Right hindlimb (tissue), 1 donor: Measurements from ENCODE around the gene SEC16A.
A peak's percentile ranks its signal among the peaks of the same experiment; 100 is the strongest.

ENCODE experiments used
- DNase-seq: peaks from one replicate; pipeline ENCODE4 v3.0.0-alpha.2; 2018

The SEC16A gene

DNA sequence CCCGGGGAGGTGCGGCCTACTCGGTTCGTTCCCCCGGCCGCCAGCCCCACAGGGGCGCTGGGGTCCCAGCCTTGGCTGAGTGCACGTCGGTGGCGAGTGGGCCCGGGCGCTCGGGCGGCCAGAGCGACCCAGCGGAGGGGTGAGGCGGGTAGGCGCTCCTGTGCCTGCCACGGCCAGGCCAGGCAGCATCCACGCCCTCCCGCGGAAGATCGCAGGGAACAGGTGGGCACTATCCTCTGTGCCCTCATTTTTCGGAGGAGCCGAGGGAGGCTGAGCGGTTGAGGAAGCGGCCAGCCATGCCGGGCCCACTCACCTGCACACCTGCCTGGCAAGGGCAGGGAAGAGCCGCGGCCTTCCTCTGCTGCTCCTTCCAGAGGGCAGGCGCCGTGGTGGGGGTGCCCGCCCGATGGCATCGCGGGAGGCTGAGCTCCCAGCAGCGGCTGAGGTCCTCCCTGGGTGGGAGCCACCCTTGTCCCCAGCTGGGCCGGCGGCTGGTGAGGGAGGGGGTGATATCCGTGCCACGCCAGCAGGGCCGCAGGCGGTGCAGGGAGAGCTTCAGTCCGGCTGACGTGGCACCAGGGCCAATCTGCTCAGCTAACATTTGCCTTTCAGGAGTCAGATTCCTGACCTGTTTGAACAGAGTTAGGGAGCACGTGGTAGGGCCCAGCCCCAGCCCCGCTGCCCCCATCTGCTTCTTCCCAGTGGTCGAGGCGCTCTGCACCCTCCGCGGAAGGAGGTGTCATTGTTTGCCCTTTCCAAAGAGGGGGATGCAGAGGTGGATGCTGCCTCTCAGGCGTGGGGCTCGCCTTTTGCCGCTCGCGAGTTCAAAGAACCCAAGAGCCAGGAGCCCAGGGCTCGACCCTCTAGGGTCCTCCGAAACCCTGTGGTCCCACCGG lies 1.6 kb upstream of the SEC16A start:
- DNase-seq: peak; percentile 45

DNA sequence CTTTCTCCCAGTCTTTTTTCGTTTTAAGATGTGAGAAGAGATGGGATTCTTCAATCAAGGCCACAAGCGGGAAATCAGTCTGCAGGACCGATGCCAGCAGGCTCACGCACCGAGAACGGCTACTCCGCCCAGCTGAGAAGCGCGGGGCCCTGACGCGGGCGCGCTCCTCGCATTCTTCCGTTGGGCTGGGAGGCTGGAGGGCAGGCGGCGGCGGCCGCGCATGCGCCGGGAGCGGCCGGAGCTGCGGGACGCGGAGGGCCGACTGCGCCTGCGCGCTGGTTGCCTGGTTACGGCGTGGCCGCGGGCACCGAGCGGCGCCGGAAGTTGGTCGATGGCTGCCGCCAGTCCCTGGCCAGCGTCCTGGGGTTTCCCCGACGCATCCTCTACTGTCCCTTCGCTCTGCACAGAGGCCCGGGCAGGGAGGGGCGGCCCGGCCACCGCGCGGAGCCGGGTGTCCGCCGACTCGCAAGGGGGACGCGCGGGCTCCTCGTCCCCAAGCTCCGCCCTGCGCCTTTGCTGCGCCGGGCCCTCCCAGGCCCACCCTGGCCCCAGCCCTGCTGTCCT lies 831 bp upstream of the SEC16A start:
- peak; percentile 96 for DNase-seq

- DNase-seq: no peak
Measured at GRCh38 chr9:136482046-136482792, 621 bp downstream of the SEC16A start.

DNA sequence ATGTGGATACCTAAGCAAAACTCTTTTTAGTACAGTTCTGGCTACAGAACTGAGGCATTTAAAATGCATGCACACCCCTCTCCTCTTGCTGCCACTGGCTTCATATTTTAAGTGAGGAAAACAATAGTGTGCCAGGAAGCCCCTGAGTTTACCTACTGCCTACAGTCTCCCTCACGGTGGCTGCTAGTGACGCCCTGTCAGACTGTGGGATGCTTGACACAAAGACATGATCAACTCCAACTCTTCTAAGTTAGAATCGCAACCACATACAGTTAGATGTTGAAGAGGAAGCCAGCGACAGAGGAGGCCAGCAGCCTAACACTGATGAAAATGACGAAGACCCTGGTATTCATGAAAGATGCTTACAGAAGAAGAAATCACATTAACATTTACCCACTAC lies 1.3 kb downstream of the SEC16A start:
- no peak for DNase-seq

DNA sequence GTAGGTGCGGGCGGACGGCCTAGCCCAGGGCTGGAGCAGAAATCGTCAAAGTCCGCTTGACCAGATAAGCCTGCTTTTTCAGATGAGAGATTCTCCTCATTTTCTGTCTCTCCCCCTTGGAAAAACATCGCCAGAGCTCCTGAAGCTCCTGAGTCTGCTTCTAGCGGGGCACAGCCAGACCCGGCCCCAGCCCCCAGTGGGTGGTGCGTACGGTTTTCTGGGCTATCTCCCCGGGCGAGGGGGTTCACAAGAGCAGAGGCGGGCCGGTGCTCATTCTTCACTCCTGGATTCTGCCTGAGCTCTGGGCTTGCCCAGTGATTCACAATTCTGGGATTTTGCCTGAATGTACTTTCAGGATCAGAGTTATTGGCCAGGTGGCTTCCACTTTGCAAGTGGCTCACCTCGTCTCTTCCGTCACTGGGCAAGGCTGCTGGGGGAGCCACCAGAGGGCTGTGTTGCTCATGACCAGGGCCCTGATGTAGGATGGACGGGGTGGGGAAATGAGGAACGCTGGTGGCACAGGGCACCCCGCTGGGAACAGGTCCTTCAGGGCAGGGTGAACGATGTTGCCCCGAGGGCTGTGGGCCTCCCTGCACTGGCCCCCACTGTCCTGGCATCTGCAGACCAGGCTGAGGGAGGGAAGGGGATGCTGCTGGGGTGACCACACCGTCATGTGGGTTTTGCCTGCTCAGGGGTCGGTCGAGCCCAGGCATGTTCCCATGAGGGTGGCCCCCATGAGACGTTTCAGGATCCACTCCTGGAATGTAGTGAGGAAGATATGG lies 6.3 kb downstream of the SEC16A start:
- no peak for DNase-seq

DNA sequence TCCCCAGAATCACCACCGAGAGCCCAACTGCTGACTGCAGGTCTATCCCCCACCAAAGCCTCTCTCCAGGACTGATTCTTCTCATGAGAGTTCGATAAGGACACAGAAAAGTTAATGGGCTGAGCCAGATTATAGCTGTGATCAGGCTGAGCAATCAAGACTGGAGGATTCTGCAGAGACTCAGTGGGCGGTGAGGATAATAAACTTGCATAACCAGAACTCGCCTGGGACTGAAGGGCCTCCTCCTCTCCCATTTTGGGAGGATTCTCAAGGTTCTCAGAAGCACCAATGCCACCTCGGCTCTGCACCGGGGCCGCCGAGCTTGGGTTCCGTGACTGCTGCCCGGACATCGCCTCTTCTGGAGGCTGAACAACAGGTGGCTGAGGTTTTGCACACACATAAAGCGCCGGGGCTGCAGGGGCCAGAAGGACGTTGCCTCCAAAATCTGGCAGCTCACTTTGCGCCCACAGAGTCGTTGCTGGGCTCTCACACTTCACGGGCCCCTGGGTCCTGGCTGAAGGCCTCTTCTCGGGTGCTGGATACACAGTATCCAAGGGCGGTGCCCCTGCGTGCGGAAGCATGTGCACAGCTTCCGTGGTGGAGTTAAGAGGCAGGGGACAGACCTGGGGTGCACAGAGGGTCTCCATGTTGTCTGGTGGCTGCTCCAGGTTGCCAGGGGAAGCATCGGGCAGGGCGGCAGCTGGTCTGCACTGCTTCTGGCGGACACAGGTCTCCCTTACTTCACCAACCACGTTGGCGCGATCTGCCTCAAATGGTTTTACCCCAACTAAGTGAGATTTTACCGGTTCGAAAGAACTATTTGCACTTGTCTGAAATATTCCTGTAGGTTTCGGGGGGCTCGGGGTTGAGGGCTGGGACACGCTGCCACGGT lies 7.6 kb downstream of the SEC16A start:
- no peak for DNase-seq

DNA sequence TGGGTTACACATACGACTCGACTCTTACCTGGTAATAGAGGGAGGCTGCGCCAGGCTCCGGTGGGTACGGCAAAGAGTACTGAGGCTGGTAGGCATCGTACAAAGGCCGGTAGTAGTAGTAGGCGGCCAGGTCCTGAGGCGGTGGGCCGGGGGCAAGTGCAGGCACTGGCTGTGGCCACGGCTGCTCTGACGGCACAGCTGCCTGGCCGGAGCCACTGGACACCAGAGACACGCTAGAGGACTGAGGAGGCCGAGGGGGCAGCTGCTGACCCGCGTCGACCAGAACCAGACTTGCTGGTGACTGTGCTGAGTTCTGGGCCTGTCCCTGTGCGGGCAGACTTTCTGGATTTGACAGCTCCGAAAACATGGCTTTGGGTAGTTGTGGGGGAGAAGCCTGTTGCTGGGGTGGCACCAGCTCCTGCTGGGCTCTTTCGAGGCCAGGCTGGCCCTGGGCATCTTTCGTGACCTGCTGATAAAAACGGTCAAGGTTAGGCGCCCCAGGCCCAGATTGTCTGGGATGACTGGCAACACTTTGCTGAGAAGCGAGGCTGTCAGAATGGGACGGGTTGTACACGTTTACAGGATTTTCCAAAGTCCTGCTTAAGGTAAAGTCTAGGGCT lies 8.7 kb downstream of the SEC16A start:
- DNase-seq: no peak

DNA sequence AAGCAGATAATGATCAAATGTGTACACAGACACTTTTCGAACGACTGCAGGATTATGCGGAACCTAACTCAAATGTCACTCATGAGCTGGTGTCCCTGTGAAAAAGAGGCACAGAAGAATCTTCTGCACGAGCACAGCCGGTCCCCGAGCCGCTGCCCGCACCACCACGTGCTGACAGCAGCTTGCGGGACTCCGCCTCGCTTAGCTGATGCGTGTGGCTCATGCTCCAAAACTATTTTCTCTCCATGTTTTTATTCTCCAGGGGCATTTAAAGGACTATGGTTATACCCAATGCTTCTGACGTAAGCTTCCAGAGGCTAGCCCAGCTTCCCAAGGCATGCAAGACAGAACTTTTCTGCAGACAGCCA lies 9.5 kb downstream of the SEC16A start:
- DNase-seq: no peak

DNA sequence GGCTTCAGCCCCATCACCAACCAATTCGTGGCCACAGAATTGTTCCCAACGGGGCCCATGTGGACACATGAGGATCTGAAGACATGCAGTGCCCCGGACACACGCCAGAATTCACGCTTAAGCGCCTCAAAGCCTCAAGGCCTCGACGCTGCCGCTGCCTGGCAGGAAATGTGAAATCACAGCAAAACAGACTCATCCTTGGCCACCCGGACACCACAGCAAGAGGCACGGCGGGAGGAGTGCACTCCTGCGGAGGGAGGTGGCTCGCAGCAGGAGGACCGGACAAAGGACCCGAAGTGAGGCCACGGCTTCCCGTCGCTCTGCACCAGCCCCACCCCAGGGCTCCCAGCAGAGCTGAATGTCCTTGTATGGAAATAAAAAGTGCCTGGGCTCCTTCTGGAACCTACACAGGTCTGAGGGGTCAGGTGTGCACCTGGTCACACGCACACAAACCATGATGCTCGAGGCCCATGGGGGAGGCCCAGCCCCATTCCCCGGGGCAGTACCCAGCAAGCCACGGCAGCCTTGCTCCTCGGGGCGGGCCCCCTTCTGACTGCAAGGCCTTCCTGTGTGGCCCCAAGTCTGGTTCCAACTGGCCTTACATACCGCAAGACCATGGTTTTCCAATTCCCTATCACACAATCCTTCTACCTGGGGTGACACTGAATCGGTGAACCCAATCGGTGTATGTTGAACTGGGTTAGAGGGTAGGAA lies 10.0 kb downstream of the SEC16A start:
- no peak for DNase-seq

DNA sequence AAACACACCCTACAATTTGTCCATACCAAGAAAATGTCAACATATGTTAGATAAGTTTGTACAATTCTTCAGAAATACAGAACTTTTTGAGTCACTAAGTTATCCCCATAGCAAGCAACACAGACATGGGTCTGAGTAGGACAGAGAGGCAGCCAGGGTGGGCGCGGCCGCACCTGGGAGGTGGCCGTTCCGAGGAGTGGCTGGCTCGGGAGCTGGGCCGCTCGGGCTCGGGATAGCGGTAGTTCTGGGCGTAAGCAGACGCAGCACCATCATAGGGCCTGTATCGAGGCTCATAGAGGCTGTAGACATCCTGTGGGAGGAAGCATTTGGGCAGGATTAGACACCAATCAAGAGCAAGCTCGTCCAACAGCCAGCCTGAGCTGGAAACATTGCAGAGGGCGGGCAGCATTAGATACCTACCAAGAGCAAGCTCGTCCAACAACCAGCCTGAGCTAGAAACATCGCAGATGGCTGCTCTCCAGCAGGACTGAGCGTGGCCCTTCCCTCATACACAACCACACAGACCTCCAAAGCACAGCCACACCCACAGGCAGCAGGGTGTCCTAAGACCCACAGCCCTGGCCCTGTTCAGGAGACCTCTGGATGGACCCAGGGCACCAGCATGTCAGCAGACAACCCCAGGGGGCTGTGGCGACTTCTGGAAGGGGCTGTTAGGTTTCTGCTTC lies 10.9 kb downstream of the SEC16A start:
- DNase-seq: no peak

GRCh38 chr9:136470792-136471469 lies 11.9 kb downstream of the SEC16A start:
- DNase-seq: no peak

GRCh38 chr9:136470356-136470755 lies 12.5 kb downstream of the SEC16A start:
- no peak for DNase-seq

GRCh38 chr9:136467766-136468165 lies 15.1 kb downstream of the SEC16A start:
- no peak for DNase-seq

DNA sequence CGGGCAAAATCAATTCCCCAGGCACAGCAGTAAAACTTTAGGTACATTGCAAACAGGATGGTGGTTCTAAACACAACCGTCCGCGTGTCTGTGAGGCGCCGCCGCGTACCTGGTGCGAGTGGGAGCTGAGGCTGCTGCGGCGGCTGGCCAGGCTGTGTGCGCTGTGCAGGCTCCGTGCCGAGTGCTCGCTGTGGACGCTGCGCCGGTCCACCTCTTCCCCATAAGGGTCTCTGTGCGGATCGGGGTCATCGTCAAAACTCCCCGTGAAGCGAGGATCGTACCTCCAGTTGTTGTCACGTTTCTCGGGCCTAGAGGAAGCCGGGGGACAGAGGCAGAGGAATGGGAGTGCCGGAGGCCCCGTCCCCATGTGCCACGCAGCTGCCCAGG lies 16.7 kb downstream of the SEC16A start:
- DNase-seq: no peak

DNA sequence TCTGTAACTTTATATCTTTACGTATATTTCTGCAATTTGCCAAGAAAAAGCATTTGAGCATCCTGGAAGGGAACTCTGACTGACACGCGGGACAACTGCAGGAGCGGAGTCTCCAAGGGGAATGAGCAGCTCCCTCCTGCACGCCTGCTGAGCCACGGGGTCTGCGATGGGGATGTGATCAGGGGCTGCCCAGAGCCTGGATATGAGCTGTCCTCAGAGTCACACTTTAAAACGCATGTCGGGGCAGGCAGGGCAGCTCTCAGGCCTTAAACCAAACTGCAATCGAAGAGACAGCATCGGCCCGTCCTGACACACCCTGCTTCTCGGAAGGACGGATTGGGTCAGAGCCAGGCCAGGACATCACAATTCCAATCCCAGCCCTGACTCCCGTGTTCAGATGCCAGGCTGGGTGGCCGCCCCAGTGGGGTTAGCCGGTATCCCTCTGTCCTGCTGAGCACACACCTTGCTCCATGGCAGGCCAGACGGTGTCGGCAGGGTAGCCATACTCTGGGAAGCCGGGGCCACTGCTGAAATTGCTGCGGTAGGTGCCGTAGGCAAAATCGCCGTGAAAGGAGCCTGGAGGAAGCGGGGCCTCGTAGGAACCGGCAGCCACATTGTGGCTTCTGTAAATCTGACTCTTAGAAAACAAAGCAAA lies 17.2 kb downstream of the SEC16A start:
- no peak for DNase-seq

GRCh38 chr9:136464241-136464640 lies 18.6 kb downstream of the SEC16A start:
- no peak for DNase-seq

DNA sequence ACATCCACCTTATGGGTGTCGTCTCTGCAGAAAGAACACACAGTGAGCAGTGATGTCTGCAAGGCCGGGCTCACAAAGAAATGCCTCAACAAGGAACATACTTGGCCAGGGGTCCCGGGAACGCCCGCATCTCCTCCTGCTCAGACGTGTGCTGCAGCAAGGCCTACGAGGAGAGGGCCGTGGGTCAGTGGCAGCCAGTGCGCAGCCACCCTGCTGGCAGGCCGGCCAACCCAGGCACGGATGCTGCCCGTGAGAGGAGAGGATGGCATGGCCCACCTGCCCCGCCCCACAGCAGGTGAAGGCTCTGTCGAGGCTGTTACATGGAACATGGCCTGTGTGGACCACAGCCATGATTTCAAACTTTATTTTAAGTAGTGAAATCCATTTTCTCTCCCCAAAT lies 19.3 kb downstream of the SEC16A start:
- no peak for DNase-seq

- no peak for DNase-seq
Measured at GRCh38 chr9:136462664-136463063, 20.2 kb downstream of the SEC16A start.

DNA sequence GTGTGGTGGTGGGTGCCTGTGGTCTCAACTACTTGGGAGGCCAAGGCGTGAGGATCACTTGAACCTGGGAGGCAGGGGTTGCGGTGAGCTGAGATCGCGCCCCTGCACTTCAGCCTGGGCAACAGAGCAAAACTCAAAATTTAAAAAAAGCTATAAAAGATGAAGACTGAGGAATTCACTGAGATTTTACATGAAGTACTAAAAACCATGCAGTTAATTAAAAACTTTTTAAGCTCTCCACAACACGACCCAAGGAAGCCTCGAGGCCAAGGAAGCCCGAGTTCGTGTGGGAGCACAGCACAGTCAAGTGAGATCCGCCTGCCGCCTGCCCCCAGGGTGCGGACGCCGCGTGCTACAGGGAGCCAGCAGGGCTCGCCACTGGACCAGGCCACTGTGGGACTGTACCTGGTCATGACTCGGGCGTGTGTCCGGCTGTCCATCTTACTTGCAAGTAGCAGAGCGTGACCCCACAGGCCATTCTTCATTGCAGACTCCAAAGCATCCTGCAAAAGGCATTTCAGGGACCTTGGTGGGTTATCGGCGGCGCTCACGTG lies 22.0 kb downstream of the SEC16A start:
- no peak for DNase-seq
